Stimulated activated CD8-positive, alpha-beta memory T cell treated with anti-CD3 and anti-CD28 coated beads, Interleukin-4, amount 100 ng/mL, for 48 hours (primary cell): ENCODE results near the gene IZUMO1.
"Not testable (repeated sequence)": the region's sequence is repeated elsewhere in the genome, so short reads cannot be mapped to it uniquely, and the experiment has no call there.

Source experiments
- DNase-seq: peaks from one replicate; pipeline ENCODE4 v3.0.0-alpha.2; 2020

The IZUMO1 gene

GRCh38 chr19:48735031-48735615 lies 11.6 kb downstream of the IZUMO1 start:
- no peak for DNase-seq

GRCh38 chr19:48734625-48735024 lies 12.1 kb downstream of the IZUMO1 start:
- DNase-seq = no peak

- DNase-seq = no peak
These were observed 15.3 kb downstream of the IZUMO1 start for GRCh38 chr19:48731452-48731851.

- DNase-seq = no peak
These were observed 17.6 kb downstream of the IZUMO1 start for GRCh38 chr19:48728911-48729664.

DNA sequence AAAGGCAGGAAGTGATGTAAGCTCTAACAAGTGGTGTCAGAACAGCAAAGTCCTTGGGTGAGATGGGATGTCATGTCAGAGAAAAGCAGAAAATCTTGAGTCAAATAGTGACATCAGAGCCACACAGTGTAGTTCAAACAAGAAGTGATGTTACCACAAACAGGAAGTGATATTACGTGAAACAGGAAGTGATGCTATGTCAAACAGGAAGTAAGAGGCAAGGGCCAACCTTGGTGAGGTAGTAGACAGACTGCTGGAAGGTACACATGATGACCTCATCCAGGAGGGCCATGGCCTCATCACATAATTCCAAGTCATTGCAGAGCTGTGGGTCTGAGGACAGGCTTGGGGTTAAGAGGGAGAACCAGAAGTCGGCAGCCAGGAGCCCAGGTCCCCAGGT lies 20.2 kb downstream of the IZUMO1 start:
- DNase-seq = no peak

DNA sequence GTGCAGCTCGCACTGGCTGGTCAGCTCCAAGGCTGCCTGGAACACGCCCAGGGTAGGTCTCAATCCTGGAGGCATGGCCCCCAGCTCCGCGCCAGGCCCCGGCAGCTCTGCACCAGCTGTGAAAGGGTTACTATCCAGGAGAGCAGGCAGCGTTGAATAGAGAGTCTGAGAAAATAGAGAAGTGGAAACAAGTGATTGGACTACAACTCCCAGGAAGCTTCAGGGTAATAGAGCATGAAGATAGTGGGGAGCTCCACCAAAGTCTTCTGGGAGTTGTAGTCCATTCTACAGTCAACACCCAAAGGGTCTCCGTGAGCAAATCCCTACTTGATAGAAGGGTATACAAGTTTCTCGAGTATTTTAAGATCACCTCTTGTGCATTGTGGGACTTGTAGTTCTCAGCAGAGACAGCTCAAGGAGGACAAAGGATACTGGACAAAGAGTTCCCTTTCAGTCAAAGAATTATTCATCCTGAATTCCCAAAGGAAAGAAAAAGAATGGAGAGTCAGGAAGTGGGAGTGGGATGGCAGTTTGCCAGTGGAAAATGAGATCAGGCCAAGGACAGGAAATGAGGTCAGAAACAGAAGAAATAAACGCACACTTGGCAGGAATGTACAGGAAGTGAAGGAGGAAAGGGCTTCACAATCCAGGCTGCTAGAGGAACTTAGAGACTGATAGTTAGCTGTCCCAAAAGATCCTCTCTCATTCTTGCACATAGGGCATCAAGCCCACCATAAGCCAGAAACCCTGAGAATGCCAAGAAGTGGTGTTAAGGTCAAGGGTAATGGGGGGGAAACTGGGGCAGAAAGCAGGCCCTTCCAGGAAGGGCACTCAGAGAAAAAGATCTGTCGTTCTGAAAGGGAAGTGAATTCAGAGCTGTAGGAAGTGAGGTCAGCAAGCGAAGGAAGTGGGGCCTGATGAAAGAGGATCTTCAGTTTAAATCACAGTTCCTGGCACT lies 21.6 kb downstream of the IZUMO1 start:
- DNase-seq = no peak

DNA sequence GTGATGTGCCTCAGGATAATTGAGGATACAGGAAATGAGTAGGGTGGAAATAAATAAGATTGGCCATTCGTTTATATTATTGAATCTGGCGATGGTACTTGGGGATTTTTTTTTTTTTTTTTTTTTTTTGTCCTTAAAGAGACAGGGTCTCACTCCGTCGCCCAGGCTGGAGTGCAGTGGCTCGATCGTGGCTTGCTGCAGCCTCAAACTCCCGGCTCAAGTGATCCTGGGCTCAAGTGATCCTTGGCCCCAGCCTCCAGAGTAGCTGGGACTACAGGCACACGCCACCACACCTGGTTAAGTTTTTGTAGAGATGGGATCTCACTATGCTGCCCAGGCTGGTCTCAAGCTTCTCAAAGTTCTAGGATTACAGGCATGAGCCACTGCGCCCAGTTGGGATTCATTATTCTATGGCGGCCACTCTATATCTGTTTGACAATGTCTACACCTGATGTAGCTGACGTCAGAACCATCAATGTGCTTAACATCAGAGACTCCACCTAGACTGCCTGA lies 24.5 kb downstream of the IZUMO1 start:
- no peak for DNase-seq

DNA sequence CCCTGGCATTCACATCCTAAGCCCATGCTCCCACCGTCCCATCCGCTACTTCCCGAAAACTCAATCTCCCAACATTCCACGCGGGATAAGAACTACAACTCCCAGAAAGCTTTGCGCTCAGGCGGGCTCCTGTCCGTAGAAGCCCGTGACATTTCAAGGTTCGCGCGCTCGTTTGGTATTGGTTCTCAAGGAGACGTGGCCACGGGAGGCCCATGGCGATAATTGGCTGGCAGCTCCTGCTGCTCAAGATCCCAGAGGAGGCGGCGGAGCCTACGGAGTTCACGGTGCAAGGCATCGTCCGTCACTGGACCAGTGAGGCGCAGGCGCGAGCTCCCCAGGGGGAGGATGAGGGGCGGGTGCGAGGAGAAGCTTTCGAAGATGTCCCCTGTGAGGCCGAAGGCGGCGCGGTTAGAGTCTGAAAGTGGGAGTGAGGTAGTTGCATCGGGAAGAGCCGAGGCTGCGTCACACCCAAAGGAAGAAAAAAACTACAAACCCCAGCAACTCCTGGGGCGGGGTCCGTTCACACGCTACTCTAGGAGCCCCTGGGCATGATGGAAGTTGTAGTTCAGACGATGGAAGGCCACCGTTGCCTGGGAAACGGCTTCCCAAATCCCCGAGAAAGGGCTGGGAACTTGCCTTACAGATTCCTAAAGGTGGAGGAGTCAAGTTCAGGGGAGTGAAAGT lies 26.0 kb downstream of the IZUMO1 start:
- peak; percentile 95 for DNase-seq

DNA sequence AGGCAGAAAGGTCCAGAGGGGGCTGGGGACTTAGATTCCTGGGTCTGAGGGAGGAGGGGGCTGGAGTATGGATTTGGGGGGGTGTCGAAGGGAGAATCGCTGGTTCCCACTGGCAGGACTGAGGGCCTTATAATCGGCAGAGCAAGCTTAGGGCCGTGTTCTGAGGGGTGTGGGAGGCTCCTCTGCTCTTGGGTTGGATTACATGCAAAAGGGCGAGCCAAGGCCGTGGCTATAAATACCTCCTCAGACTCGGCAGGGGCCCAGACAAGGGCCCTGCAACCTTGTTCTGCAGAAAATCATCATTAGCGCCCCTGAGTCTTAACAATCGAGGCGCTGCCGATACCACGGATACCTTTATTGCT lies 26.5 kb downstream of the IZUMO1 start:
- DNase-seq = no peak

DNA sequence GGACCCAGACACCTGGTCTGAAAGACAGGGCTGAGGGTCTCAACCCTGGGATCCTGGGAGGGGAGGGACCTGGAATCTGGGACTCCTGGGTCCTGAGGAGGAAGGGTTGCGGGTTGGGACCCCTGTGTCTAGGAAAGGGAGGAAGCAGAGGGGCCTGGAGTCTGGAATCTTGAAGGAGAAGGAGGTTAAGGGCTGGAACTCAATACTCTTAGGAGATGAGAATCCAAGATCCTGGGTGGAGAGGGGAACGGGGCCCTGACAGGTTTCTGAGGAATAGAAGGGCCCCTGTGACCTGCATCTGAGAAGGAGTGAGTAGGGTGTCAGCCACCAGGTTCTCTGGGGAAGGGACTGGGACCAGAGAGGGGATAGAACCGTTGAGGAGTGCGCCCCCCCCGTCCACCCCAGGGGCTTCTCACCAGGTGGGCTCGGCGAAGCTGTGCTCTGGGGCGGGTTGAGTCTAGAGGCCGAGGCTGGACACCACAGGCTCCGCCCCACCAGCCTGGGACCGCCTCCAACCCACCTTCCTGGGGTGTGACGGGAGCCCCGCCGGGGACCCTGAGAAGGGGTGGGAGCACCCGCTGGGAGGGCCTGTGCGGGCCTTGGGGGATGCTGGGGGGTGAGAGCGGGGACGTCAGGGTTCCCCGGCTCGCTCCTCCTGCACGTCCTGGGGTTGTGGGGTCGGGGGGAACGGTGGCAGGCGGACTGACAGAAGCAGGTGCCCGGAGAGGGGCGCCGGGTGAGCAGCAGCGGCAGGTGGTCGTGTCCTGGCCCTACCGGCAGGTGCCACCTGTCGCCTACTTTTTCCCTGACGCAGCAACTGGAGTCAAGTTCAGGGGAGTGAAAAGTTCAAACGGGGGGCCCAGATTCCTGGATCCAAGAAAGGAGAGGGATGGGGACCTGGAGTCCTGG lies 27.2 kb downstream of the IZUMO1 start, which contains the start of gene MAMSTR:
MAMSTR (minus strand) TSS at position 463 of the 909 bp plus-strand sequence. CDS start 694 bp downstream, outside the sequence.
- no peak for DNase-seq

DNA sequence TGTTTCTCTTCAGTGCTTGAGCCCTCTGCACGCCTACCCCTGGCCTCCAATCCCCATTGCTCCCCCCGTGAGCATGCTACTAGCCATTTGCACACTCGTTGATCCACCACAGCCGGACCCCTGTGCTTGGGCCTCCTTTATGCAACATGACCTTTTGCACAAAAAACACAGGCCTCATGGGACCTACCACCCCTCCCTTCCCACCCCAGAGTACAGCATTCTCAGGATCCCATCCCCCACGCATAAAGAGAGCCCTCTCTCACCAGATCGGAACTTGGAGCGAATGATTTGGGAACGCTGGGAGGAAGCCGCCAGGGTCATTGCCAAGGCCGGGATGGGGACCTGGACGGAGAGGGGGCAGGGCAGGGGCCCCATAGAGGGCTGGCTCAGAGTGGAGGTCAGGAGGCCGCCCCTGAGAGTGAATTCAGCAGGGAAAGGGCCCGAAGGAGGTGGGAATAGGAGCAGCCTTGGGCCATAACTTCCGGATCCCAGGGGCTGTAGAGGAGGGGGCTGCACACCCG lies 27.9 kb downstream of the IZUMO1 start:
- DNase-seq = no peak

- DNase-seq = not testable (repeated sequence)
These were observed 28.6 kb downstream of the IZUMO1 start for GRCh38 chr19:48718106-48718505.

GRCh38 chr19:48716562-48717291 lies 30.0 kb downstream of the IZUMO1 start:
- no peak for DNase-seq

DNA sequence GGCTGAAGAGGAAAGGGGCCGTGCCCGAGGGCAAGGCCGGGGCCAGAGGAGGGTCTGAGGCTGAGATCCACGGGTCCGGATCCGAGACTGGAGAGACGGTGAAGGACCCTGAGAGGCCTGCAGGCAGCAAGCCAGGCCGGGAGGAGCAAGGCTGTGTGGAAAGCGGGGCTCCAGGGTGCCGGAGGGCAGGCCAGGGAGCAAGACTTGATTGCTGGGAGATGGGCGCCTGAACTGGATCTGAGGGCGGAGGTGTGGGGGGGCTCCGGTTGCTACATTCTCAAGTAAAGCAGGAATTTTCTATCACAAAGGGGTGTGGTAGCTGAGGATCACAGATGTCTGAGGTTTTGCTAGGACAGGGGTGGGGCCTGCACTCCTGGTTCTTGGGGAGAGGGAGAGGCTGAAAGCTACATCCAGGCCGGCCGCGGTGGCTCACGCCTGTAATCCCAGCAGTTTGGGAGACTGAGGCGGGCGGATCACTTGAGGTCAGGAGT lies 31.0 kb downstream of the IZUMO1 start:
- no peak for DNase-seq

- DNase-seq = no peak
These were observed 31.7 kb downstream of the IZUMO1 start for GRCh38 chr19:48714759-48715675.

DNA sequence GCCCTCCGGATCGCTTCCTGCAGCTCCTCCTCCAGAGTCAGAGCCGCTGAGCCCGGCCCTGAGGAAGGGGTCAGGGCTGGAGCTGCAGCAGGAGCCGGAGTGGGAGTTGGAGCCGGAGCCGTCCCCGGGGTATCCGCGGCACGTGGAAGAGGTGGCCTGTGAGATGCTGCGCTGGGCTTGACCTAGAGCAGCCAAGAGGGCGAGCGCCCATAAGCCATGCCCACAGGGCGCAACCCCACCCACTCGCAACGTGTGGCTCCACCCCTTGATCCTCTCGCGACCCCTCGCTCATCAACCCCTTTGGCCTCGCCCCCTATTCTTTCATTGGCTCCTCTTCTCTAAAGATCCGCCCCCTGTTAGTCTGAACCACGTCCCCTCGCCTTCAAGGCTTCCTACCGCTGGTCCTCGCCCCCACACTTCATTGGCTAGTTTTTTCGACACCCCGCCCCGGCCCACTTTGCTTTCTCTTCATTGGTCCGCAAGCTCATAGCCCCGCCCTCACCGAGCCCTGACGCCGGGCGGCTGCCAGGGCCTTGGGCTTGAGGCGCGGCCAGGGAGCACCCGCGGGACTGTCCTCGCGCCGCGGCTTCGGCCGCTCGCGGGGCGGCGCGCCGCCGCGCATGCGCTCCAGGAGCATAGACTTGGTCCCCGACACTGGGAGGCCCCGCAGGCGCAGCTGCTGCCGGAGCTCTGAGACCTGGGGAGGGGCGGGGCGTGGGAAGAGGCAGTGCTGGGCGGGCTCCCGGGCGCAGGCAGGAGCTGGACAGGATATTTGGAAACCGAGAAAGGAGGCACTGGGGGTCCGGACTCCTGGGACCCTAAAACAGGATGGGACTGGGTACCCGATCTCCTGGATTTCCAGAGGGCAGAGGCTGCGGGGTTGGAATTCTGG lies 32.6 kb downstream of the IZUMO1 start:
- DNase-seq = peak; percentile 98

- DNase-seq = no peak
These were observed 33.5 kb downstream of the IZUMO1 start for GRCh38 chr19:48713041-48713863.
